ENCODE measurements around the gene ZNF511. TPM values are rescaled to one million over a fixed set of nuclear protein-coding genes. Genes with fewer than 3 reads are reported as not detected.

The ZNF511 gene
- total RNA-seq, 2 experiments from 2014 or later, result 38.1 to 40.9 TPM

GRCh38 chr10:133356549-133357284, 48.0 kb downstream of the ZNF511 start:
- intact Hi-C loops (cut with DNase I, micrococcal nuclease), result loop anchor here in 1 of 2 experiments (2.0 kb wide), 2 partner anchors 20 to 38 kb away; partner anchors contain the start of genes CALY and MTG1
- no peak for TF ChIP-seq CTCF (IDR thresholded peaks at IDR 0.05)
- peaks cover 20% of the 10 kb centered on the region for H3K4me1 ChIP-seq (ENCODE audit: insufficient read depth, low read length)
- H3K27ac ChIP-seq (ENCODE audit: low read depth in 1 of 2, low read length in 2 of 2), result no peak overlapping the region
- no peaks in the 10 kb centered on the region for H3K27me3 ChIP-seq (ENCODE audit: control insufficient read depth in 1 of 2, insufficient read depth in 2 of 2, low read length in 2 of 2)
- no peaks in the 10 kb centered on the region for H3K9me3 Mint-ChIP-seq
- H3K36me3 ChIP-seq (ENCODE audit: insufficient read depth, low read length), result no peaks in the 10 kb centered on the region
- ATAC-seq (ENCODE audit: poor library complexity) (no peak), DNase-seq (peak in 1 of 14 experiments; percentile 19)
- CTCF ChIA-PET, result interaction anchor here (3.4 kb wide), 1 partner anchor 27 kb away, joined by 12 read pairs; no protein-coding TSS in a partner anchor
- POLR2A ChIA-PET, result interaction anchor here (1.0 to 1.8 kb wide), 4 partner anchors 16 to 33 kb away, joined by 3 to 8 read pairs (median 5); partner anchors contain the start of genes CALY and ECHS1
- H3K4me3 ChIP-seq (ENCODE audit: low read length), result peak overlapping the region; percentile 63
- no peaks in the 10 kb centered on the region for H3K27me3 Mint-ChIP-seq
- peaks cover 4% of the 10 kb centered on the region for H3K36me3 Mint-ChIP-seq (ENCODE audit: low read depth)
- no peak overlapping the region for H3K27ac Mint-ChIP-seq
- no peaks in the 10 kb centered on the region for H3K4me1 Mint-ChIP-seq (ENCODE audit: low read depth)
- H3K9me3 ChIP-seq (ENCODE audit: control insufficient read depth in 1 of 2, insufficient read depth in 1 of 2, low read length in 2 of 2), result peaks cover 0 to 6% of the 10 kb centered on the region in 2 experiments
- peak overlapping the region; percentile 83 for H3K4me3 Mint-ChIP-seq

- H3K27ac ChIP-seq (ENCODE audit: low read depth in 1 of 2, low read length in 2 of 2), result peak within 1 kb of the TSS in 1 of 2 donors; percentile 29
- POLR2A ChIA-PET, result interaction anchor here (0.7 to 1.8 kb wide), 5 partner anchors 16 to 93 kb away, joined by 3 to 8 read pairs (median 3); partner anchors contain the start of genes CALY and ECHS1
- H3K27me3 ChIP-seq (ENCODE audit: control insufficient read depth in 1 of 2, insufficient read depth in 2 of 2, low read length in 2 of 2), result no peaks in the 10 kb centered on the region
- H3K36me3 Mint-ChIP-seq (ENCODE audit: low read depth), result peaks cover 12% of the 10 kb centered on the region
- ATAC-seq (ENCODE audit: poor library complexity) (peak; percentile 91), DNase-seq (peak; percentile 51 to 88 (median 66))
- no peaks in the 10 kb centered on the region for H3K9me3 Mint-ChIP-seq
- H3K4me1 Mint-ChIP-seq (ENCODE audit: low read depth), result no peaks in the 10 kb centered on the region
- peaks cover 0 to 6% of the 10 kb centered on the region in 2 experiments for H3K9me3 ChIP-seq (ENCODE audit: control insufficient read depth in 1 of 2, insufficient read depth in 1 of 2, low read length in 2 of 2)
- H3K4me1 ChIP-seq (ENCODE audit: insufficient read depth, low read length), result peaks cover 22% of the 10 kb centered on the region
- no peak for TF ChIP-seq CTCF (IDR thresholded peaks at IDR 0.05)
- no peaks in the 10 kb centered on the region for H3K27me3 Mint-ChIP-seq
- H3K27ac Mint-ChIP-seq, result peak within 1 kb of the TSS; percentile 53
- H3K36me3 ChIP-seq (ENCODE audit: insufficient read depth, low read length), result no peaks in the 10 kb centered on the region
- H3K4me3 Mint-ChIP-seq, result peak within 1 kb of the TSS; percentile 83
- intact Hi-C loops (cut with DNase I, micrococcal nuclease), result loop anchor here (1.0 to 2.0 kb wide), 4 partner anchors 15 to 48 kb away; partner anchors contain the start of genes CALY (in 2 of the 2) and MTG1 (in 1 of the 2)
- CTCF ChIA-PET, result interaction anchor here (1.4 to 3.4 kb wide), 2 partner anchors 28 to 49 kb away, joined by 3 to 12 read pairs; no protein-coding TSS in a partner anchor
- peak within 1 kb of the TSS; percentile 63 for H3K4me3 ChIP-seq (ENCODE audit: low read length)
These were observed 48.8 kb downstream of the ZNF511 start, which contains the start of gene FUOM for GRCh38 chr10:133357285-133358161. TSS of gene FUOM (minus strand) at chr10:133358019. CDS start at chr10:133358007, 12 bp downstream.

Measured in CD4-positive, alpha-beta T cell (primary cell).